HG02943 (cell line): ENCODE data around the gene PARK7.
A peak's percentile ranks its signal among the peaks of the same experiment; 100 is the strongest.
"Not testable (repeated sequence)": the region's sequence is repeated elsewhere in the genome, so short reads cannot be mapped to it uniquely, and the experiment has no call there.

Experiments used
- ATAC-seq: cut with Tn5 transposase; IDR thresholded peaks from one replicate; pipeline ENCODE4 v1.9.1; 2021; ENCODE audit warnings: mild to moderate bottlenecking, low read depth, moderate library complexity; ENCODE audit not compliant: unreplicated experiment

PARK7 gene

DNA sequence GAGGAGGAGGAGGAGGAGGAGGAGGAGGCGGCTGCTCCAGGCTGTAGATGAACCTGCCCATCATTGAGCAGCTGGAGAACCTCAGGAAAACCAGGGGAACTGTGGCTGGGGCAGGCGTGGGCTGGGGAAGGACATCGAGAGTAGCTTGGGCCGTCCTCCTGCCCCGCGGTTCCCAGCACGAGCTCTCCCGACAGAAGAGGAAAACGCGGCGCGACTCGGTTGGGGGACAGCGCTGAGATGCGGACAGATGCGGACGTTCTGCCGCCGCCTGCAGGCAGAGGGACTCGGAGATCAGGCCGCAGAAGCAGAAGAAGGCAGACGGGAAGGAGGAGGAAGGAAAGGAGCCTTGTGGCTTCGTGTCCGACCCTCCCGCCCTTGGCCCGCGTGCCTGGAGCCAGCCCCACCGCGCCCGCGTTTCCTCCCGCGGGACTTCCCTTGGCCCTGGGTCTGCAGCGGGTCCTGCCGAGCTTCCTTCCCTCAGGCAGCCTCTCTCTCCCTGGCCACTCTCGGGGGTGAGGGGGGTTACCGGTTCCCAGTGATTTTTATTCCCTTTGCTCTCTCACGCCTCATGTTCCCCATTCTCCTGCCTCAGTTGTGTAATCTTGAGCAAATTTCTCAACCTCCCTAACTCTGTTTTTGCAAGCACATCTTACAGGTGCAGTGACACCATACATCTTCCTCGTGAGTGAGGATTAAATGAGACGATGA is 19.1 kb upstream of the PARK7 start:
- ATAC-seq: no peak

DNA sequence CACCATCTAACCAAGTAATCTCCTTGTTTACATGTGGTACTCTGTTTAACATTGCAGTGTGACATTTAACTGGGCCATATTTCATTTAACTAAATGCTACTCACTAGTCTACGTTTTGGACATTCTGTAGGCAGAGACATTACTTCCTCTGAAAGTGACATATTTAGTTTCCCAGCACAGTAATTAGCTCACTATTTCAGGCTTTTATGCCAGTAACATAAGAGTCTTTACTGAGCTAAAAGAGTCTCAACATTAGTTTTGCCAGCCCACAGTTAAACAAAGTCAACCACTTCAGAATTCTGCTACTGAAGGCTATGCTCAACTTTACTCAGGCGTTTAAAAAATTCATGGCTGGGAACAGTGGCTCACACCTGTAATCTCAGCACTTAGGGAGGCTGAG is 18.3 kb upstream of the PARK7 start:
- no peak for ATAC-seq

DNA sequence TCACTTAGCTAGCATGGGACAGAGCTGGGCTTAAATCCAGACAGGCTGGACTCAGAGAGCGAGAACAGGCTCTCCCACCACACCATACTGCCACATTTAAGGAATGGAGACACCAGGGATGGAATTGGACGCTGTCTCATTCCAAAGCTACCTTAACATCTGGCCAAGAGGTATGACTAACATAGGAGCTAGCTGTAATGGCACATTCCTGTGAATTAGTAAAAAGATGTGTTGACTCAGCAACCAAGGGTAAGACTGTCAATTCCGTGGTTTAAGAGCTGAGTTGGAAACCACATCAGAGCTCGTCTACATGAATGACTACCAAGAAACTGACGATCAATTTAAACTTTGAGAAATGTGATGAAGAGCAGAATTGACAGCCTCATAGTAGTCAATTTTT is 12.6 kb upstream of the PARK7 start:
- ATAC-seq: no peak

DNA sequence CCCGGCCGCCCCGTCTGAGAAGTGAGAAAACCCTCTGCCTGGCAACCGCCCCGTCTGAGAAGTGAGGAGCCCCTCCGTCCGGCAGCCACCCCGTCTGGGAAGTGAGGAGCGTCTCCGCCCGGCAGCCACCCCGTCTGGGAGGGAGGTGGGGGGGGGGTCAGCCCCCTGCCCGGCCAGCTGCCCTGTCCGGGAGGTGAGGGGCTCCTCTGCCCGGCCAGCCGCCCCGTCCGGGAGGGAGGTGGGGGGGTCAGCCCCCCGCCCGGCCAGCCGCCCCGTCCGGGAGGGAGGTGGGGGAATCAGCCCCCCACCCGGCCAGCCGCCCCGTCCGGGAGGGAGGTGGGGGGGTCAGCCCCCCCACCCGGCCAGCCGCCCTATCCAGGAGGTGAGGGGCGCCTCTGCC is 8.7 kb upstream of the PARK7 start:
- ATAC-seq: not testable (repeated sequence)

DNA sequence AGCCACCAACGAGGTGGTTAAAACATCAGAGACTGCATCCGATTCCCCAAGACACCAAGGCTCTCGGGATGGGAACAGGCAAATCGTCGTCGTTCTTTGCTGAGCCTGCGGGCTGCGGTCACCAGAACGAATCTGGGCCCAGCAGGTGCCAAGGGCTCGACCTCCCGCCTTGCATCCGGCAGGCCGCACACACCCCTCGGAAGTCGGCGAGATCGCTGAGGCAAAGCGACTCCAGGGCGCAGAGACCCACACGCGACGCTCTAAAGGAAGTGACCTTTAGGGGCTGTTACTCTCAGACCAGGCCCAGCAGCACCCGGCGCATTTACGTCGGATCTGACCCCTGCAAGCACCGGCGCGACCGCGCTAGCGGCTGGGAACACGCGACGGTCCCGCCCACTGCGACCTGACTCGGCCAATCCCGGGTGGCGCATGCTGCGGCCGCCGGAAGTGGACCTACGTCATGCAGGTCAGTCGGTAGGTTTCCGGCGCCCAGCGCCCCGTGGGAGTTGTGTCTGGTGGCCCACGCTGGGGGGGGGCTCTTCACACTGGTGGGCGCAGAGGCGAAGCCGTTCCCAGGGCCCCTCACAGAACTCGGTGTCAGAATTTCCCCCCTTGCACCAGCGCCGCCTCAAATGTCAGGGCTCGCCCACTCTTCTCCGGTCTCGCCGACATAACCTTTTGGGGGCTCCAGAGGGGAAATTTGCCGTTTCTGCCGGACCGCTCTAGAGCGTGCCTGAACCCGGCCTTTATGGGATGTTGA is 7.5 kb upstream of the PARK7 start:
- peak; percentile 90 for ATAC-seq

DNA sequence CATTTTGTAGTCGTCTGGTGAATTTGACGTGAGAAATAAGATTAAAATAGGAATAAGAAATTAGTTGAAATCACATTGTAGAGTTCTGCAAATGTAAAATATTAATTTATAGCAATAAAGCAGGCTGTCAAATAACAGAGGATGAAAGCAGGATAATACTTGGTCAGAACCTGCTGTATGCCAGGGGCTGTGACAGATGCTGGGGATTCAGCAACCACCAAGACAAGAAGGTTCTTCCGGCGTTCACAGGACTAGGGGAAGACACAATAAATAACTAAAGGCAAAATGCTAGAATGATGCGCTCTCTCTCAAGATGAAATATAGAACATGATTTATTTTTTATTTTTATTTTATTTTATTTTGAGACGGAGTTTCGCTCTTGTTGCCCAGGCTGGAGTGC is 6.8 kb upstream of the PARK7 start:
- no peak for ATAC-seq

DNA sequence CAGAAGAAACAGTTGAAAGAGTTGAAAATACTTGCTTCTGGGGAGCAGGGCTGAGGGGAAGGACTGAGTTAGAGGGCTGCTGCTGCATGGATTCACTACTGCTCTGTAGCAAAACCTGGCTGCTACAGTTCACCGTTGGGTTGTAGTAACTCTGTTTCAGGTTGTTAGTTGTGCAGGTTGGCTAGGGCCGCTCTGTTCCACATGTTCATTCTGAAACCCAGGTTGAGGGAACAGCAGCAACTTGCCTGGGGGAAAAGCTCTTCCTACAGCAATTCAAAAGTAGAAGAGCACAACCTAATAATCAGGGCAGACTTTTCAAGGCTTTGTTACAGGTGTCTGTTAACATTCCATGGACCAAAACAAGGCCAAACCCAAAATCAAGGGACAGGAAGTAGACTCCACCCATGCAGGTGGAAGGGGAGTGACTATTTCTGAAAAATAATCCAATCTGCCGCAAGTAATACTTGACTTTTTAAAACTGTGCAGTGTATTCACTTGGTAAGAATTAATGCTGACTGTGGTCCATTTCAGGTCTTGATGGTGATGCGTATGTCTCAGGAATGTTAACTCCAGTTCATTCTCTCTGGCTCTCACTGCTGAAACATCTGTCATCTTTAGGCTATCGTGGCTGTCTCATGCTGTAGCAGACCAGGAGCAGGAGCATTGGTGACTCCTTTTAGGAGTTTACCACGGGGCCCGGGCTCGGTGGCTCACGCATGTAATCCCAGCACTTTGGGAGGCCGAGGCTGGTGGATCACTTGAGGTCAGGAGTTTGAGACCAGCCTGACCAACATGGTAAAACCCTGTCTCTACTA is 5.1 kb upstream of the PARK7 start:
- ATAC-seq: no peak

DNA sequence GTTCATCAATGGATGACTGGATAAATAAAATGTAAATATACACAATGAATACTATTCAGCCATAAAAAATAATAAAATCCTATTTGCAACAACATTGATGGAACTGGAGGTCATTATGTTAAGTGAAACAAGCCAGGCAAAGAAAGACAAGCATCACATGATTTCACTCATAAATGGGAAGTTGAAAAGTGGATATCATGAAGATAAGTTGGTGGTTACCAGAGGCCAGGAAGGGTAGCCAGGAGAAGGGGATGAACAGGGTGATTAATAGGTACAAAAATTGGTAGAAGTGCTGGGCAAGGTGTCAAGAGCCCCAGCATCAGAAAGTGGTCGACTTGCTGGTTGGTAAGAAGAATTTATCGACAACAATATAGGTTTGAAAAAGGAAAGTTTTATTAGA is 1.3 kb upstream of the PARK7 start:
- no peak for ATAC-seq

DNA sequence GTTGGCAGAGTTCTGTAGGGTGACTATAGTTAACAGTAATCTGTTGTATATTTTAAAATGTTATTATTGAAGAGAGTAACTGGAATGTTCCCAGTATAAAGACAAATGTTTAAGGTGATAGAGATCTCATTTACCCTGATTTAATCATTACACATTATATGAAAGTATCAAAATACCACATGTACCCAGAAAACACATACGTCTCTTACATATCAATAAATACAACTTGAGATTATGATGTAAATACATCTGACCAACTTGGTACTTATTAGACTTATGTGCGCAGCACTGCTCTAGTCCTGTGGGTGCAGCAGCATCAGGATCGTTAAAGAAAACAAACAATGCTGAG is 670 bp upstream of the PARK7 start:
- no peak for ATAC-seq

DNA sequence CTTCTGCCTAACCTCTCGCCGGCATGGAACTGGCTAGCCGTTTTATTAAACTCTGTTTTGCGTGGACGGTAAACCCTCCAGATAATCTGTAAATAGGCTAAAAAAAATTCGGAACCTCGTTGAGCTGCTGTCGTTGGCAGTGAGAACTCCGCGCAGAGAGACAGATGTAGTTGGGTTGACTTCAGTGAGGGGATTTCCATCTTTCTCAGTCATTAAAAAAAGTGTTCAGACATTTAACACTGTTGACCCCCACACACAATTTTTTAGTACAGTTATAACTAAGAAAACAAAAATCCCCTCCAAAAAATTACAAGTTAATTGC is 464 bp downstream of the PARK7 start:
- peak; percentile 10 for ATAC-seq

DNA sequence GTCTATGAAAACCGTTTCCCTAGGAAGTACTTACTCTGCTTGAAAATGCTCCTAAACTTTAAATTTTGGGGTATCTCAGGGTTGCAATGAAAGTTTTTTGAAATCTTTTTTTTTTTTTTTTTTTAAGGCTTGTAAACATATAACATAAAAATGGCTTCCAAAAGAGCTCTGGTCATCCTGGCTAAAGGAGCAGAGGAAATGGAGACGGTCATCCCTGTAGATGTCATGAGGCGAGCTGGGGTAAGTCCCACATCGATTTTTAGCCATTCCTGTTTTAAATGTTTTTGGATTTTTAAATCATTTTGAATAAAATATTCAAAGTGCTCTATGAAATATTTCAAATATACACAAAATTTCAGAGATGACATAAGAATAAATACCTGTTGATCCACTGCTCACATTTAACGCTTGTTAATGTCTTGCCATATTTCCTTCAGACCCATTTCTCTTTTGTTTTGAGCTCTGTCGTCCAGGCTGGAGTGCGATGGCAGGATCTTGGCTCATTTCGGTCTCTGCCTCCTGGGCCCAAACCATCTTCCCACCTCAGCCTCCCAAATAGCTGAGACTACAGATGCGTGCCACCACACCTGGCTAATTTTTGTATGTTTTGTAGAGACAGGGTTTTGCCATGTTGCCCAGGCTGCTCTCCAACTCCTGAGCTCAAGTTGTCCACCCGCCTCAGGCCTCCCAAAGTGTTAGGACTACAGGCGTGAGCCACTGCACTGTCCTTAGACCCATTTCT is 1.3 kb downstream of the PARK7 start:
- ATAC-seq: no peak

DNA sequence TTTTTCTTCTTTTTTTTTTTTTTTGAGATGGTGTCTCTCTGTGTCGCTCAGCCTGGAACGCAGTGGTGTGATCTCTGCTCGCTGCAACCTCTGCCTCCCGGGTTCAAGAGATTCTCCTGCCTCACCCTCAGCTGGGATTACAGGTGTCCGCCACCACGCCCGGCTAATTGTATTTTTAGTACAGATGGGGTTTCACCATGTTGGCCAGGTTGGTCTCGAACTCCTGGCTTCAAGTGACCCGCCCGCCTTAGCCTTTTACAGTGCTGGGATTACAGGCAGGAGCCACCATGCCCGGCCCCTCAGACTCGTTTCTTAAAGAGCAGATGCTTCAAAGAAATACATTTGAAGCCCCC is 1.8 kb downstream of the PARK7 start:
- ATAC-seq: not testable (repeated sequence)

DNA sequence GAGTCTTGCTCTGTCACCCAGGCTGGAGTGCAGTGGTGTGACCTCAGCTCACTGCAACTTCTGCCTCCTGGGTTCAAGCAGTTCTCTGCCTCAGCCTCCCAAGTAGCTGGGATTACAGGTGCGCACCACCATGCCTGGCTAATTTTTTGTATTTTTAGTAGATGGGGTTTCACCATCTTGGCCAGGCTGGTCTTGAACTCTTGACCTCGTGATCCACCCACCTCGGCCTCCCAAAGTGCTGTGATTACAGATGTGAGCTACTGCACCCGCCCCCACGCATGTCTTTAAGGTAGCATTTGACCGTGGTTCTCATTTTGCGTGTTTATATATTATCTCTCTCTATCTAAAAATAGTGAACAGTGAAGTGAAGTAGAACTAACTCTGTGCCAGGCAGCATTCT is 2.3 kb downstream of the PARK7 start:
- not testable (repeated sequence) for ATAC-seq

DNA sequence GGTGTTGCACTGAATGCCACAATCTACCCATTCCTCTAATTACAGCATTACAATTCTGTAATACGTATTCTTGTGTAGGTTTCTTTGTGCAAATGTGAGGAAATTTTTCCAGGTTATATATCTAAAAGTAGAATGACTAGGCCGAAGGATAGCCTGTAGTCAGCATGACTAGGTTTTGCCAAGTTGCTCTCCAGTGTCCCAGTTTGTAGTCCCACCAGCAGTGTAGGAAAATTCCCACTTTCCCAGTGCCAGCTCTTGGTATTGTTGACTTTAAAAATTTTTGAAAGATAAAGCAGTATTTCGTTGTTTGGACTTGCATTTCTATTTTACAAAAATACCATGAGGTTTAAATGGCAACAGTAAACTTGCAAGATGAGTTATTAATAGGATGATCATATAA is 3.0 kb downstream of the PARK7 start:
- no peak for ATAC-seq

DNA sequence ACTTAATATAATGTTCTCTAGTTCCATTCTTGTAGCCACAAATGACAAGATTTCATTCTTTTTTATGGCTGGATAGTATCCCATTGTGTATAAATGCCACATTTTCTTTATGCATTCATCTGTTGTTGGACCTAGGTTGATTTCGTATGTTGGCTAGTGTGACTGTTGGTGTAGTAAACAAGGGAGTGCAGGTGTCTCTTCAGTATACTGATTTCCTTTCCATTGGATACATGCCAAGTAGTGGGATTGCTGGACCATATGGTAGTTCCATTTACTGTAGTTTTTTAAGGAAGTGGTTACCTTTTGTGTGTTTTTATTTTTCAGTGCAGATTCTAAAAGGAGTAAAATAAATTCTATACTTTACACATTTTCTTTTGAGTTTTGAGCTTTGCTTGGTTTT is 5.7 kb downstream of the PARK7 start:
- no peak for ATAC-seq

DNA sequence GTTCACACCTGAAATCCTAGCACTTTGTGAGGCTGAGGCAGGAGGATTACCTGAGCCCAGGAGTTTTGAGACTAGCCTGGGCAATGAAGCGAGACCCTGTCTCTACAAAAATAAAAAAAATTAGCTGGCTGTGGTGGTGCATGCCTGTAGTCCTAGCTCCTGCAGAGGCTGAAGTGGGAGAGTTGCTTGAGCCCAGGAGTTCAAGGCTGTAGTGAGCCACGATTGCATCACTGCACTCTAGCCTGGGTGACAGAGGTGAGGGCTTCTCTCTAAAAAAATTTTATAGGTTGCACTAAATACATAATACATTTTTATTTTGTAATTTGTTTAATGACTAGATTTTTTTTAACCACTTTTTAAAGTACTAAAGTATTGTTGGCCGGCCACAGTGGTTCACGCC is 6.1 kb downstream of the PARK7 start:
- no peak for ATAC-seq

DNA sequence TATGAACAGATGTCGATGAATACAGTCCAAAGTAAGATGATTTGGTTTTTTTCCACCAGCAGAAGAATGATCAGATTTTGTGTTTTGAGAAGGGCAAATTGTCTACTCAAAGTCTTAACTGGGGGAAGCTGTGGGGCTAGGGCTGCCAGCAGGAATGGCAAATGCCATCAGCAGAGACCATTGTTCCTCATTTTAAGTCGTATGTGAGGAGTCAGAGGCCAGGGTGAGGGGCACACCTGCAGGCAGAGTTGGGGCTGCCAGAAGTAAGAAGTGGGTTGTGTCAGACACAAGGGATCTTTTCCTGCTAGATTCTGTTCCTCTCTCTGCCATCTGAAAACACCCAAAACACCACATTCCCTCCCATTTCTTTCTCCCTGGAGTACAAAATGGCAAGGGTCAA is 8.7 kb downstream of the PARK7 start:
- ATAC-seq: no peak

DNA sequence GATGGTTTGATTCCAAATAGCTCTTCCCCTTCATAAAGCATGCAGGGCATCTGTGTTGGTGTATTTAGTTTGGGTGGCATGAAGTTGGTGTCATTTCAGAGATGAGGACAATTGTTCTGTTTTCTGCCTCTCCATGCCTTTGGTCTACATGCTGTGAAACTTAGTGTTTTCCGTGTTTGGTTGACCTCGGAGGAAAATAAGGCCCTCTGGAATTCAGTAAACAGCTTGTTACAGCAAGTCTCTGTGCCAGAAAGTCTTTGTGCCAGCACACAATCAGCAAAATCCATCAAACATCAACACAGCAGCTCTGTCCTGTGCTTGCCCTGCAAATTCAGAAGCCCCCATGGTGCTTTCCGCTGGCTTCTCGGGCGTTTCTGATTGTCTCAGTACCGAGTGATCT is 9.5 kb downstream of the PARK7 start:
- ATAC-seq: no peak

DNA sequence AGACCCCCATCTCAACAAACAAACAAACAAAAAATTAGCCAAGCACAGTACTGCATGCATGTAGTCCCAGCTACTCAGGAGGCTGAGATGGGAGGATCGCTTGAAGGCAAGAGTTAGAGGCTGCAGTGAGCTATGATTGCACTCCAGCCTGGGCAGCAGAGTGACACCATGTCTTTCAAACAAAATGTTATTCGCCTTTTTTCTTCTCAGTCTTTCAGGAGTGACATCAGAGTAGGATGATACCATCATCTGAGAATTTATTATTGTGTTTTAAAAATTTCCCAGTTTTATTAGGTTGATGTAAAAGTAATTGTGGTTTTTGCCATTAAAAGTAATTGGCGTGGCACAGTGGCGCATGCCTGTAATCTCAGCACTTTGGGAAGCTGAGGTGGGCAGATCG is 10.8 kb downstream of the PARK7 start:
- no peak for ATAC-seq

DNA sequence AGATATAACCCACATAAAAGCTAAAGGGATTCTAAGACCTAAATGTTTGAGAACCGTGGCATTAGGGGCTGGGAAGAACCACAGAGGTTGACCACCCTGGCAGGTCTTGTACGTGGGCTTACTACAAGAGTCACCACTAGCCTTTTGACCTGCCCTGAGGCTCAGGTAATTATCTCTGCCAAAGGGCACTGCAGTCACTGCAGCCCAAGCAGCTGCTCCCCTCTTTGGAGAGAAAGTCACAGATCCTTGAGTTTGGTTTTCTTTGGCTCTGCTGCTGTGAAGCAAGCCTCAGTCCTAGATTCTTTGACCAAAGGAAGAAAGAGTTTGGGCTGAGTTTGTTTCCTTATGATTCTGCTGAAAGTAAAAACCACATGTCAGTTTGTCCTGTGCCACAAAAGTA is 11.6 kb downstream of the PARK7 start:
- no peak for ATAC-seq

DNA sequence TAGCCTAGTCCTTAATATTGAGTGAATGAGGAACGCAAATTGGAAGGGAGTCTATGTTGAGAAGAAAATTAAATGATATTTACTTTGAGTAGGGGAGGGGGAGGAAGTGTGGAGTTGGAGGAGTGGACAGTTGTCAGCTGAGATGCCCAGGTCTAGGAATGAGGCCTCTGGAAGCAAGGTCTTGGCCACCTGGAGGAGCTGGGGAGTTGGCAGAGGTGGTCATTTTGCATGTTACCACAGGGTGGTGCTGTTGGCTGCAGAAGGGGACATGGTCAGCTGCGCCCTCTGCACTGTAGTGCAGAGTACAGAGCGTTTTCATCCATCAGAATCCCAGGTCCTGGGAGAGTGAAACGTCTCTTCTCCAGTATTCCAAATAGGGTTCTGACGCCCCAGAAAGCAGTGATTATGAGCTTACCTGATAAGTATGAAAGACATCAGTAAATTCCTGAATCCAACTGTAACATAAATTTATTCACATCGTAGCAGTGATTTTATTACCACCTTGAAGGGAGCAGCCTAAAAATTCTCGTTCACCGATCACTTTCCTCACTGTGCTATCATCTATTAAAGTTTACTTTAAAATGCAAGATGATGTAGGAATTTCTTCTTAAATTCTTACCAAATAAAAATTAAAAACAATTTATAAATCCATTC is 13.8 kb downstream of the PARK7 start:
- no peak for ATAC-seq
